OCI-LY7 (cell line): Measurements from ENCODE around the gene KIAA1328. TPM values are rescaled to one million over a fixed set of nuclear protein-coding genes. Genes with fewer than 3 reads are reported as not detected.

Experiments
- BruUV-seq: library from RNA; stranded (reverse); fragments of 400-500 nt; replicated peaks from 2 replicates; lab custom pipeline; 2021; lab: Mats Ljungman, UMichigan
- CTCF ChIA-PET: fragments of 300-600 bp; sonication (Branson Sonifier 250); formaldehyde crosslinking; loops from one replicate; lab custom pipeline; 2022; ENCODE audit warnings: antibody characterized with exemption; ENCODE audit not compliant: unreplicated experiment; lab: Charles Lee
- POLR2A ChIA-PET: fragments of 300-600 bp; sonication (Branson Sonifier 250); formaldehyde crosslinking; loops from one replicate; lab custom pipeline; 2022; ENCODE audit warnings: antibody characterized with exemption; lab: Charles Lee
- DNase-seq: peaks from one replicate; pipeline ENCODE4 v3.0.0-alpha.2; 2015; ENCODE audit warnings: low spot score
- H2AFZ ChIP-seq: fragments of 200-600 bp; sonication (generic), shearing (Covaris generic); 2 replicates; pipeline ENCODE4 v1.6.1; 2014; ENCODE audit warnings: mild to moderate bottlenecking, antibody characterized with exemption, low read length, moderate library complexity
- H3K27ac ChIP-seq: fragments of 200-600 bp; sonication (generic); 2 replicates; pipeline ENCODE4 v1.5.1; 2014; ENCODE audit warnings: mixed run types, low read depth, mild to moderate bottlenecking, moderate library complexity, low read length, inconsistent platforms; ENCODE audit not compliant: poor library complexity, severe bottlenecking
- H3K36me3 ChIP-seq: fragments of 200-600 bp; sonication (generic); 2 replicates; pipeline ENCODE4 v1.6.1; 2014; ENCODE audit warnings: mild to moderate bottlenecking, antibody characterized with exemption, low read length, moderate library complexity, mixed read lengths; ENCODE audit not compliant: insufficient read depth
- H3K4me1 ChIP-seq: fragments of 200-600 bp; sonication (generic); 2 replicates; pipeline ENCODE4 v1.5.1; 2014; ENCODE audit warnings: mild to moderate bottlenecking, low read length; ENCODE audit not compliant: insufficient read depth, poor library complexity, severe bottlenecking
- H3K4me2 ChIP-seq: fragments of 200-600 bp; sonication (generic); 2 replicates; pipeline ENCODE4 v1.6.1; 2014; ENCODE audit warnings: mild to moderate bottlenecking, low read length
- H3K4me3 ChIP-seq: fragments of 200-600 bp; sonication (generic); 2 replicates; pipeline ENCODE4 v1.5.1; 2014; ENCODE audit warnings: mild to moderate bottlenecking, low read depth, low read length; ENCODE audit not compliant: poor library complexity, severe bottlenecking
- H3K79me2 ChIP-seq: fragments of 200-600 bp; sonication (generic); 2 replicates; pipeline ENCODE4 v1.6.1; 2016; ENCODE audit warnings: low read depth, mild to moderate bottlenecking, low read length, moderate library complexity, mixed read lengths; ENCODE audit not compliant: insufficient read depth
- H3K9me2 ChIP-seq: fragments of 200-600 bp; sonication (generic); 2 replicates; pipeline ENCODE4 v1.6.1; 2016; ENCODE audit warnings: mild to moderate bottlenecking, low read length, mixed read lengths; ENCODE audit not compliant: insufficient read depth
- H3K9me3 ChIP-seq: fragments of 200-600 bp; sonication (generic); 2 replicates; pipeline ENCODE4 v1.6.1; 2014; ENCODE audit warnings: mild to moderate bottlenecking, mixed run types, low read length, mixed read lengths
- H4K20me1 ChIP-seq: fragments of 200-600 bp; sonication (generic); 2 replicates; pipeline ENCODE4 v1.6.1; 2014; ENCODE audit warnings: mild to moderate bottlenecking, antibody characterized with exemption, low read length, moderate library complexity, mixed read lengths; ENCODE audit not compliant: insufficient read depth
- CTCF ChIP-seq: fragments of 200-600 bp; sonication (generic); conservative IDR thresholded peaks from 2 replicates; pipeline ENCODE4 v1.5.1; 2014; ENCODE audit warnings: mild to moderate bottlenecking, antibody characterized with exemption, low read length, moderate library complexity, mixed read lengths
- EZH2phosphoT487 ChIP-seq: fragments of 200-600 bp; sonication (generic); IDR thresholded peaks from 2 replicates; pipeline ENCODE4 v1.6.1; 2018; ENCODE audit warnings: low read depth, borderline replicate concordance, mild to moderate bottlenecking, mixed run types, antibody characterized with exemption, low read length, moderate library complexity, mixed read lengths
- intact Hi-C: fragments of 100-400 bp; cut with micrococcal nuclease; formaldehyde crosslinking; loops from one replicate; pipeline ENCODE4 v1.10.0; 2022; ENCODE audit not compliant: unreplicated experiment
- total RNA-seq, 2 experiments: library from RNA; depleted of rRNA in 1 of 2; stranded (reverse); fragments of >200 nt in 1 of 2; shearing (Covaris generic) in 1 of 2; gene quantifications; 2 replicates each; pipeline ENCODE4 v1.2.3, GENCODE V29; 2014 to 2022

KIAA1328 gene
- total RNA-seq, 2 experiments from 2014 or later, result 3.0 to 5.8 TPM

GRCh38 chr18:37249171-37249886 is 420.4 kb downstream of the KIAA1328 start:
- DNase-seq, result no peak
- intact Hi-C loops, result no loop called here
- Histone ChIP-seq H3K27ac (no peak overlapping the region), H4K20me1 (no peaks in the 10 kb centered on the region), H3K36me3 (no peaks in the 10 kb centered on the region), H3K9me2 (no peaks in the 10 kb centered on the region), H3K4me1 (no peaks in the 10 kb centered on the region), H3K4me2 (no peak overlapping the region), H3K79me2 (no peaks in the 10 kb centered on the region), H2AFZ (no peak overlapping the region), H3K4me3 (no peak overlapping the region), H3K9me3 (no peaks in the 10 kb centered on the region)
- POLR2A ChIA-PET, result interaction anchor here (0.6 kb wide), 1 partner anchor 12 kb away, joined by 3 read pairs; no protein-coding TSS in a partner anchor
- no TSS peak for BruUV-seq
- CTCF ChIA-PET, result no interaction called here
- no peak for TF ChIP-seq CTCF

- POLR2A ChIA-PET, result no interaction called here
These were observed 421.1 kb downstream of the KIAA1328 start for GRCh38 chr18:37249895-37250618.

More at GRCh38 chr18:37249895-37250618, 421.1 kb downstream of the KIAA1328 start:
- H3K27ac ChIP-seq, result no peak overlapping the region
- no peak overlapping the region for H3K4me3 ChIP-seq
- no peaks in the 10 kb centered on the region for H4K20me1 ChIP-seq
- no peak overlapping the region for H2AFZ ChIP-seq
- no TSS peak for BruUV-seq
- no peak for DNase-seq
- no peaks in the 10 kb centered on the region for H3K79me2 ChIP-seq
- CTCF ChIA-PET, result no interaction called here
- no peaks in the 10 kb centered on the region for H3K36me3 ChIP-seq
- TF ChIP-seq EZH2phosphoT487, result no peak
- TF ChIP-seq CTCF, result no peak
- H3K4me1 ChIP-seq, result no peaks in the 10 kb centered on the region
- intact Hi-C loops, result no loop called here
- H3K4me2 ChIP-seq, result no peak overlapping the region
- no peaks in the 10 kb centered on the region for H3K9me2 ChIP-seq
- no peaks in the 10 kb centered on the region for H3K9me3 ChIP-seq
